ENCODE results near the gene KCNK18.
"Not testable (repeated sequence)": the region's sequence is repeated elsewhere in the genome, so short reads cannot be mapped to it uniquely, and the experiment has no call there.

The KCNK18 gene

GRCh38 chr10:117222552-117222951 lies 25.3 kb downstream of the KCNK18 start:
- H3K4me3 ChIP-seq, result no peak overlapping the region
- no peak for DNase-seq (ENCODE audit: low spot score)
- H3K27ac ChIP-seq, result no peak overlapping the region
- TF ChIP-seq CTCF (IDR thresholded peaks at IDR 0.05), result no peak

GRCh38 chr10:117222976-117223692 lies 25.8 kb downstream of the KCNK18 start:
- no peak overlapping the region for H3K4me3 ChIP-seq
- no peak overlapping the region for H3K27ac ChIP-seq
- no peak for TF ChIP-seq CTCF (IDR thresholded peaks at IDR 0.05)
- DNase-seq (ENCODE audit: low spot score), result no peak

- TF ChIP-seq CTCF (IDR thresholded peaks at IDR 0.05), result no peak
- no peak overlapping the region for H3K27ac ChIP-seq
- no peak overlapping the region for H3K4me3 ChIP-seq
- DNase-seq (ENCODE audit: low spot score), result no peak
These were observed 26.6 kb downstream of the KCNK18 start for GRCh38 chr10:117223693-117224430.

GRCh38 chr10:117224881-117225280 lies 27.6 kb downstream of the KCNK18 start:
- no peak for DNase-seq (ENCODE audit: low spot score)
- TF ChIP-seq CTCF (IDR thresholded peaks at IDR 0.05), result no peak
- Histone ChIP-seq H3K27ac (no peak overlapping the region), H3K4me3 (no peak overlapping the region)

GRCh38 chr10:117226813-117227451 lies 29.6 kb downstream of the KCNK18 start:
- H3K27ac ChIP-seq, result no peak overlapping the region
- no peak for DNase-seq (ENCODE audit: low spot score)
- H3K4me3 ChIP-seq, result no peak overlapping the region
- TF ChIP-seq CTCF (IDR thresholded peaks at IDR 0.05), result no peak

- TF ChIP-seq CTCF (IDR thresholded peaks at IDR 0.05), result no peak
- Histone ChIP-seq H3K4me3 (no peak overlapping the region), H3K27ac (no peak overlapping the region)
- DNase-seq (ENCODE audit: low spot score), result no peak
These were observed 30.9 kb downstream of the KCNK18 start for GRCh38 chr10:117228210-117228609.

GRCh38 chr10:117230107-117230506 lies 32.8 kb downstream of the KCNK18 start:
- not testable (repeated sequence) for DNase-seq (ENCODE audit: low spot score); H3K27ac ChIP-seq

More at GRCh38 chr10:117230107-117230506, 32.8 kb downstream of the KCNK18 start:
- not testable (repeated sequence) for H3K4me3 ChIP-seq
